Activated naive CD4-positive, alpha-beta T cell treated with anti-CD3 and anti-CD28 coated beads, Interleukin-2, amount 50 U/mL, for 16 hours (primary cell): ENCODE measurements around the gene SEMA4F.

Experiments used
- DNase-seq: peaks from one replicate; pipeline ENCODE4 v3.0.0-alpha.2; 2020

The SEMA4F gene

GRCh38 chr2:74708296-74708695 is 54.2 kb downstream of the SEMA4F start:
- no peak for DNase-seq

DNA sequence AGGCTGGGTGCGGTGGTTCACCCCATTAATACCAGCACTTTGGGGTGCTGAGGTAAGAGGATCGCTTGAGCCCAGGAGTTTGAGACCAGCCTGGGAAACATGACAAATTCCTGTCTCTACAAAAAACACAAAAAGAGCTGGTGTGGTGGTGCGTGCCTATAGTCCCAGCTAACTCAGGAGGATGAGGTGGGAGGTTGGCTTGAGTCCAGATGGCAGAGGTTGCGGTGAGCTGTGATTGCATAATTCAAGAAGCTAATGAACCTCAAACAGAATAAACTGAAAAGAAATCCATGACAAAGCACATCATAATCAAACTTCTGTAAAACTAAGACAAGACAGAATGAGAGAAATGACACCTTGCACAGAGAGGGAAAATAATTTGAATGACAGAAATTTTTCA is 54.8 kb downstream of the SEMA4F start:
- no peak for DNase-seq

DNA sequence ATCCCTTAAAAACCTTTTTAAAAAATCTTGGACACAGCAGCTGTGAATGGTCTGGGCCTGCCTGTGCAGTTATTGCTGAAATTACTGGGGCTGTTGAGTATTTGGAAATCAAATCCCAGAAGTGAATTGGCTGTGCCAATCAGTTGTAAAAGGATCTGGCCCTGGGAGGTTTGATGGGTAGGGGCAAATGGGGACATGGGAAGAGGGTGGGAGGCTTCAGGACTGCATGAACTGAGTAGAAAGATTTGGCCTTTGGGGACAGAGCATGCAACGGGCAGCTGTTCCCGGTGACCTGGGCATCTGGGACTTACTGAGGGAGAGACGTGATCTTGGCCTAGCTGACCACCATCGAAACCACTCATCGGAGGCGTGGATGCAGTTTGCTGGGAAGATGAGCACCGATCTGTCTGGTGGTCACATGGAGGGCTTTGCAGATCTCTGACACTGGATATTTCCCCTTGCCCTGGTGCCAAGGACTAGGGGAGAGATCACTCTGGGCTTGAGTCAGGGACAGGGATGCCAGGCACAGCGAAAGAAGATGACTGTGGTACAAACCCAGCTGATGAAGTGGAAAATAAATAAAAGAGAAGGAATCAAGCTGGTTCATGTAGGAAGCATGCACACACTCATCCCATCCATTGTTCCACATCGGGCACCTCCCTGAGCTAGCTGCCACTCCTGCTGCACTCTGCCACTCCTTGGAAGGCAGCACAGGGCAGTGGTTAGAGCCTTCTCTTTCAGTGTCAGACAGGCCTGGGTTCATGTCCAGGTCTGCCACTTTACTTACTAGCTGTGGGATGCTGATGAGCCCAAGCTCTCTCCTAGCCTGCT is 58.4 kb downstream of the SEMA4F start:
- DNase-seq = no peak

GRCh38 chr2:74714691-74715080 is 60.6 kb downstream of the SEMA4F start:
- no peak for DNase-seq

- DNase-seq = peak; percentile 80
Measured at GRCh38 chr2:74715081-74715791, 61.2 kb downstream of the SEMA4F start.

GRCh38 chr2:74715880-74716279 is 61.8 kb downstream of the SEMA4F start:
- no peak for DNase-seq

DNA sequence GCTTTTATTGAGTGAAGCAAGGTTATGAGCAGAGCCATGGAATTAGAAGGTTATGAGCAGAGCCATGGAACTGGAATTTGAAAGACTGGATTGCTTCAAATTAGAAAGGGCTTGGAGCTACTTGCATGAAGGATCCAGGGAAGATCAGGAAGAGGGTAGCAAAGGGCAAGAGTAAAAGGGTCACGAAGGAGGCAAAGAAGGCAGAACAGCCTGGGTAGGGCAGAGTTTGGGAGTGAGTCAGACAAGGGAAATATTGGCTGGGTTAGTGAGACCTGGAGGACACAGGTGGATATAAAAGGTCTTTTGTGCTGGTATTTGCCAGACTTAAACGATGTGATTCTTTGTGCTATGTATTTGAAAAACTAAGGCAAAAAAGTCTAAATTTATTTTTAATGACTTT is 65.0 kb downstream of the SEMA4F start:
- no peak for DNase-seq

- no peak for DNase-seq
Measured at GRCh38 chr2:74721316-74721715, 67.3 kb downstream of the SEMA4F start.

DNA sequence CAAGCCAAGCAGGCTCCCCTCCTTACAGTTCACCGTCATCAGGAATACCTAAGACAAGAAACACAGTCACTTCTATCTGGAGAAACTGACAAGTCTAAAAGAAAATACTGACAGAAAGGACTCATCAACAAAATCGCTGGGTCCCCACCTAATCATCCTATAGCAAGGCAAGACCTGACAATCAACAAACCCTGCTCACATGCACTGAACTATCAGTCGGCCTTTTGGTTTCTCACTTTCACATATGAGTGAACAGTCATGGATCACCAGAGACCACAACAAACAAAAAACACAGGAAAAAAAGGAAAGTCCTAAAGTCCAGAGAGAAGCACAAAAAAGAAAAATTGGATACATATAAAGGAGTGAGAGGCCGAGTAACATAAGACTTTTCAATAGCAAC is 70.4 kb downstream of the SEMA4F start:
- no peak for DNase-seq

DNA sequence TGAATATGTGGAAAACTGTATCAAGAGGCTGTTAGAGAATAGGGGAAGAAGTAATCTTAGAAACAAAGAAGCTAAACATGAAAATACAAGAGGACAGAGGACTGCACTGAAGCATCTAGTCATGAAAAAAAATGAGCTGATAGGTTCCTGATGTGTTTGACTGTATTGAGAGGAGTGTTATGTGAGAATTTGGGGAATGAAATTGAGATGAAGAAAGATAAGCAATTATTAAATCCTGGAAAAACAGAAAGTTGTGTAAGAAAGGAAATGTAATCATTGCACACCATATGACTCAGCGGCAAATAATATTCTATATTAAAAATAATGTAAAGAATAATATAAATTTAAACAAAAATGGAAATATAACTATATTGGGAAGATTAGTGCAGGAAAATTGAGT is 71.2 kb downstream of the SEMA4F start:
- no peak for DNase-seq

DNA sequence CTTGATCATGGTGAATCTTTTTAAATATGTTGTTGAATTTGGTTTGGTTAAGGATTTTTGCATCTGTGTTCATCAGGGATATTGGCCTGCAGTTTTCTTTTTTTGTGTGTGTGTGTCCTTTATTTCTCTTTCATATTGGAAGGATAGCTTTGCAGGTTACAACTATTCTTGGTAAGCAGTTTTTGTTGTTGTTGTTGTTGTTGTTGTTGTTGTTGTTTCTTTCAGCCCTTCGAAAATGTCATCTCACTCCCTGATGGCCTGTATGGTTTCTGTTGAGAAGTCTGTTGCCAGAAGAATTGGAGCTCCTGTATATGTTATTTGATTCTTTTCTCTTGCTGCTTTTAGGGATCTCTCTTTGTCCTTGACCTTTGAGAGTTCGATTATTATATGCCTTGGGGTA is 74.8 kb downstream of the SEMA4F start:
- DNase-seq = no peak

- no peak for DNase-seq
Measured at GRCh38 chr2:74730530-74730929, 76.5 kb downstream of the SEMA4F start.
